Measurements from ENCODE around the gene SMYD3.

Gene SMYD3

DNA sequence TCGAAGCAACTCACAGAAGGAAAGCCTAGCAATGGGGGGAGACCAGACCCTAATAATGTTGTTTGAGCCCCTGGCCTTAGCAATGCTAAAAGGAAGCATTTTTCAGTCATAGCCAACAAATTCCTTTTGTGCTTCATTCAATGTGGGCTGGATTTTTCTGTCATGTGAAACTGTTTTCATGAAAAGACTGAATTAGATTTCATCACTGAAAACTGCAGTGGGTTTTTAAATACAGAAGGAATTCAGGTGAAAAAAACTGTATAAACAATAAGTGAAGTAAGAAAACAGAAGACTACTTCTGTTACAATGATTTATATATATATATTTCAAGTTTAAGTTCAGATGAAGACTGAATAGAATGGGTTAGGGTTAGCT is 204.8 kb downstream of the SMYD3 start:
- DNase-seq, result no peak

- no peak for DNase-seq
Observed at GRCh38 chr1:246301553-246302250, 205.4 kb downstream of the SMYD3 start.

GRCh38 chr1:246300626-246301549 is 206.2 kb downstream of the SMYD3 start:
- no peak for DNase-seq

DNA sequence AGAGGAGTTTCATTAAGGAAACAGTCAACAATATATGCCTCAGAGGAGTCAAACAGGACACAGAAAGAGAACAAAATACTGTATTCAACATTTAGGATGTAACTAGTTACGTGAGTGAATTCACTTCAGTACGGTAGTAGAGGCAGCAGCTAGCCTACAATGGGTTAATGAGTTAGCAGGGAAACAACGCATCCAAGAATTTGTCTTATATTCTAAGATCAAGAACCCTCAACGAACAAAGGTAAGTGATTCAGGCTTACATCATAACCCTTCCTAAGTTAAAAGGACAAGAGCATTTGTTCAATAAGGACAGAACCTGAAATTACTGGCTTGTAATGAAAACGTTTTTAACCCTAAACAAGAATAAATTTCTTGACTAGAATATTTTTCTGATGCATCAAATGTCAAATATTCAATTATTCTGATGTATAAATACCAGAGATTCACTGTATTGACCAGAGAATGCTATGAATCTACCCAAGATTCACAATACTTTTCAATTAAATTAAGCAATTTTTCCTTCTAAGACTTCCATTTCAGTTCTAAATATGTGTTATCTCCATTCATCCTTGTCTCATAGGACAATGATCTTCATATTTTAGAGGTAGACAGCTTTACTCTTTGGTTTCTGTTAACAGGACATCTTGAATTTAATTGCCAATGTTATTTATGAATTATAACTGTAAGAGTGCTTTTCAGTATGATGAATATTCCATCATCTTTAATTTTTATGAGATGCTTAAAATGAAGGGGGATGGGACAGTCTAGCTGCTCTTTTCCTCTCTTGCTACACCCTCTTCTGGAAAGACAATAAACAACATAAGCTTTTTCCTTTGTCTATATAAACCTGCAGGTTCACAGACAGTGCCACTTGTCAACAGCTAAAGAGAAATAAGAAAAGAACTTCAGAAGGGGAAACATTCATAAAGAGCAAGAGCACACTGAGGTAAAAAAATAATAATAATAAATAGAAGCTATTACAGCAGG is 209.5 kb downstream of the SMYD3 start:
- no peak for DNase-seq

GRCh38 chr1:246295968-246296367 is 211.1 kb downstream of the SMYD3 start:
- no peak for DNase-seq

- no peak for DNase-seq
Observed at GRCh38 chr1:246295340-246295739, 211.7 kb downstream of the SMYD3 start.

DNA sequence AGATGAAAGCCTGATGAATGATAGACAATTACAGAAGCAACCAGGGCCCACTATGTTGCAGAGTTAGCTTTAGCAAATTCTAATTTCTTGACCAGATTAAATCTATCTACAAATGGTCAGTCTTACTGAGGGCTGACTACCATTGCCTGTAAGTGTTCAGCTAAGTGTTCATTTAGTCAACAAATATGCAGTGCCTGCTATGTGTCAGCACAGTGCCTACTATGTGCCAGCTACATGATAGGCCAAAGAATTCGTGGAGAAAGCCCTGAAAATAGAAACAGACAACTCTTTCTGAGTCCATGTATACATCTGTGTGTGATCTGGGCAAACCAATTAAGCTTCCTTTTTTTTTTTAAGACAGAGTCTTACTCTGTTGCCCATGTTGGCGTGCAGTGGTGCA is 212.8 kb downstream of the SMYD3 start:
- no peak for DNase-seq

DNA sequence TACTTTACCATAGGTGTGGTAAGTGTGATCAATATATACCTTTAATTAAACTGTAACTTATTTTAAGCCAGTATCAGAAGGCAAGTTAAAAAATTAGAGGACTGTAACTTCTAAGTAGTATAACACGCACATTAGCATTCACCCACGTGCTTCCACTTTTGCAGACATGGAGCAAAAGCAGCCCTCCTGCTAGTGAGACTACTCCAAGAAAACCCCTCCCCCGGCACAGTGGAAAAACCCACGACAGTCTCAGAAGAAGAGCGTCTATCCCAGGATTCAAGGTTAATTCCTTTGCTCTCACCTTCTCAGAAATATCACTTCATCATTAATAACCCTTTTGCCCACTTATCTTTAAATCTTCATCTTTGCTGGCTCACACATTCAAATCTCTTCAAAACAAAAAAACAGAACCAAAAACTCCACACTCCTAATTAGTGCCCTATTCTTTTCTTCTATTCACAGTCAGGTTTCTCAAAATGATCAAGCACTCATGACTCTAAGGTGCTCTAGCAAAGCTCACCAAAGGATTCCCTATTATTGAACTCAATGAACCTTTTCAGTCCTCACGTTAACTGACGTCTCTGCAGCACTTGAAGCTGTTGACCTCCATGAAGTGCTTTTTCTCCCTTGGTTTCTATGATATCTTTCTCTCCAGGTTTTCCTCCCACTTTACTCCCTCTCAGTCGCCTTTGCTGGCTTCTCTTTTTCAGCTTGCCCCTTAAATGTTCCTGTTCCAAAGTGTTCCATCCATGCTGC is 213.5 kb downstream of the SMYD3 start:
- no peak for DNase-seq

DNA sequence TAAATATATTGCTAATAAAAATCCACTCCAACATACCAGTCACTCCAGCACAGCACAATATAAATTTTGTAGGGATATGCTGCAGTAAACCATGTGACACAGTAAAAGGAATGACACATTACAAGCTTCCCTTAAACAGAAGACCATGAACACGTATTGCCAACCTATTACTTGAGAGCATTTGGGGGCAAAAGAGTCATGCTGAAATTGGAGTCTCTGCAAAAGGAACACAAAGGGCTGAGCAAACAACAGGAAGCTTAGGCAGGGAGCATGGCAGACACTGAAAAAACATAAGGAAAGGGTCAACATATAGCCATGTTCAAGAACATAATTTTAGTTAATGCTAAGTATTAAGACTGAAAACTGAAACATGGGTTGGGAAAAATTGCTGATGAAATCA is 214.5 kb downstream of the SMYD3 start:
- DNase-seq, result no peak

GRCh38 chr1:246291127-246291526 is 216.0 kb downstream of the SMYD3 start:
- no peak for DNase-seq

DNA sequence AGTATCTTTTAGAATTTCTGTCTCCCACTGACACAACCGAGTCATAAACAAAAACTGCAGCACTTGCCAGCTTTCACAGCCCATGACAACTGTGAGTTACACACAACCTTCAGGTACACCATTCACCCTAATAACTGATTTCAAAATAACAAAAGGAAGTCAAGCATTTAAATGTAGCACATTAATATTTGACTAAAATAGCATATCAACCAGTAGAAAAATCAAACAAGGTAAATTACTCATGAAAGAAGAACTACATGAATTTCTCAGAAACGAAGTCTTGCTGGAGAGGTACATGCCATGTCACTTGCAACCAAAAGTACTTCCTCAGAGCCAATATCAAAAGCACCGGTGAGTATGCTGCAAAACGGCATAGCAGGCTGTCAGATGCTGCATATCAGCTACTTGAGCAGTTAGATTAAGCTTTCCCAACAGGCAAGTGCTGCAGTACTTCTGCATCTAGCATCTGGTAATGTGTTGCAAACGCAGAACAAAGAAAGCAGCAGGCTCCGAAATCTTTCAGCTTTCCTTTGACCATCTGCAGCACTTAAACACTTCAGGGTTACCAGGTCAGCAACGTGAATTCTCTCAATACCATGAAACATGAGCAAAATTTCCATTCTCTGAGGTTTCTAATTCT is 223.2 kb downstream of the SMYD3 start:
- DNase-seq, result no peak

DNA sequence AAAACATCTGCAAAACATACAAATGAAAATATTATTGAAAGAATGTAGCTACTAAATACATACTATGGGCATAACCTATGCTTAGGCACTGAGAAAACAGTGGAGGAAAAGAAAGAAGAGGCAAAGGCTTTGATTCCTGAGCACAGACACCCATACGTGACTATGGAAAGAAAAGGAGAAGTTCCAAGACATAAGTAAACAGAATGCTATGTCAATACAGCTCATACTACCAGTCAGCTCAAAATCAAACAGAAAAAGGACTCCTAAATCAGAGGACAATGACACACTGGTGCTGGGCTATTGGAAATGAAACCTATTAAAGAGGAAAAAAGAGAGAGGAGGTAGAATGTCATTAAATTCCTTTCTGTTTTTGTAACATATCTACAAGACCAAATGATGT is 225.4 kb downstream of the SMYD3 start:
- DNase-seq, result no peak

GRCh38 chr1:246281195-246281594 is 225.9 kb downstream of the SMYD3 start:
- DNase-seq, result no peak

- DNase-seq, result no peak
Observed at GRCh38 chr1:246280551-246280950, 226.5 kb downstream of the SMYD3 start.

DNA sequence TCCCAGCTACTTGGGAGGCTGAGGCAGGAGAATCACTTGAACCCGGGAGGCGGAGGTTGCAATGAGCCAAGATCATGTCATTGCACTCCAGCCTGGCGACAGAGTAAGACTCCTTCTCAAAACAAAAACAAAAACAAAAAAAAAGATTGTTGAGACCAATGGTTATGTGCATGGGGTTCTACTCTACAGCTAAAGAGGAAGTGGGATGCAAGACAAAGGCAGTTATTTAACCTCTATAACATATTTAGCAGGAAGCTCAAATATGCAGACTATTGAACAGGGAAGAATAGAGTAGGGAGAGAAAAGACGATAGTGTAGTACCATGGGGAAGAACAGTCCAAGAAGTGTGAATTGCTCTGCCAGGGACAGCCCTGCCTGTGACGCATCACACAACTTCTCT is 227.7 kb downstream of the SMYD3 start:
- no peak for DNase-seq

DNA sequence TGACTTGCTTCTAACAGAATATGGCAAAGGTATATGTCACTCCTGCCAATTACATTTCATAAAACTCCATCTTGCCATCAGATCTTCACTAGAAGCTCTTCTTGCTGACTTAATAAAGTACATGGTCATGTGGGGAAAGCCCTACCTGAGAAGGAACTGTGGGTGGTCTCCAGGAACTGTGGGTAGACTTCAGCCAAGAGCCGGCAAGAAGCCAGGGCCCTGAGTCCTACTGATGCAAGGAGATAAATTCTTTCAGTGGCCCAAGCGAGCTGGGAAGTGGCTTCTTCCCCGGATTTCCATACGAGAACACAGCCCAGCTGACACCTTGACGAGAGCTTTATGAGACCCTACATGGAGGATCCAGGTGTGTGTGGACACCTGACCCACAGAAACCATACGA is 228.7 kb downstream of the SMYD3 start:
- no peak for DNase-seq

DNA sequence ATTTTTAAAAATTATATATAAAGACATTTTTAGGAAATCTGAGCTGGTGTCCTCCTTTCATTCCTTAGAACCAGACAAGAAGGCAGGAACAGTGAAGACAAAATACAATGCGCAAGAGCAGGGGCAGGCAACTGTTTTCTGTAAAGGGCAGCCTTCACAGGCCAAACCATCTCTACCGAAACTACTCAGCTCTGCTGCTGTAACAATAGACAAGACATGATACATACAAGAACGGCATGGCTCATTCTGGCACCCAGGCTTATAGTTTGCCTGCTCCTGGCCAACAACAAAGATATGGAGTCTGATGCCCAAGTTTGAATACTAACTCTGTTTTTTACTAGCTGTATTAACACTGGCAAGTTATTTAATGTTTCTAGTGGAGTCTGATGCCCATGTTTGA is 232.0 kb downstream of the SMYD3 start:
- DNase-seq, result no peak

DNA sequence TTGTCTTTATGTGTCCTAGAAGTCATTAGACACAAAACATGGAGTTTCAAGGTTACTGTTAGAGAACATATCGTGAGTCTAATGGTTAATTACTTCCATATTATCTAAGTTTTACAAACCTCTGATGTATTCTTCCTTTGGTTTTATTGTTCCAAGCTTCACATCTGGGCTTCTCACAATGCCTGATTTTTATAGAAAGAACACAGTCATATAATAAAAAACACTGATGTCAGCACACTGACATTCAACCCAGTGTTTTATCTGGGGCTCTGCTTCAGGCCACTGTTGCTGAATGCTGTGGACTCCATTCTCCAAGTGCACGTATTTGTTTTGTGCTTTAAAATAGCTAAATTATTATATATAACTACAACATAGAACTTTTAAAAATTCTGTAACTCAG is 232.9 kb downstream of the SMYD3 start:
- DNase-seq, result no peak

DNA sequence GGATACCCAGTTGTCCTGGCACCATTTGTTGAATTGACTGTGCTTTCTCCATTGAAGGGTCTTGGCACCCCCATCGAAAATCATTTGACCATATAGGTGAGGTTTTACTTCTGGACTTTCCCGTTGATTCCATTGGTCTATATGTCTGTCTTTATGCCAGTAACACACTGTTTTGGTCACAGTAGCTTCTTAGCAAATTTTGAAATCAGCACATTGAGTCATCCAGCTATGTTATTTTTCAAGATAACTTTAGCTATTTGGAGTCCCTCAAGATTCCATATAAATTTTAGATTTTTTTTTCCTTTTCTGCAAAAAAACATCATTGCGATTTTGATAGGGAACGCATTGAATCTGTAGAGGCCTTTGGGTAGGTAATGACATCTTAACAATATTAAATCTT is 235.6 kb downstream of the SMYD3 start:
- no peak for DNase-seq

- no peak for DNase-seq
Observed at GRCh38 chr1:246270236-246270635, 236.8 kb downstream of the SMYD3 start.

DNA sequence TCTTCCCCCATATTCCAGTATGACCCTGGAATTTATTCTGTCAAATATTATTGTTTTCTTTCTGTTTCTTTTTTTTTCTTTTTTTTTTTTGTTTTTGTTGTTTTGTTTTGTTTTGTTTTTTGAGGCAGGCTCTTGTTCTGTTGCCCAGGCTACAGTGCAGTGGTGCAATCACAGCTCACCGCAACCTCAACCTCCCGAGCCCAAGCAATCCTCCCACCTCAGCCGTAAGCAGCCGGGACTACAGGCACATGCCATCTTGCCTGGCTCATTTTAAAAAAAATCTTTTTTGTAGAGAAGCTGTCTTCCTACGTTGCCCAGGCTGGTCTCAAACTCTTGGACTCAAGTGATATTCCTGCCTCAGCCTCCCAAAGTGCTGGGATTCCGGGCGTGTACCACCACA is 237.6 kb downstream of the SMYD3 start:
- DNase-seq, result no peak

DNA sequence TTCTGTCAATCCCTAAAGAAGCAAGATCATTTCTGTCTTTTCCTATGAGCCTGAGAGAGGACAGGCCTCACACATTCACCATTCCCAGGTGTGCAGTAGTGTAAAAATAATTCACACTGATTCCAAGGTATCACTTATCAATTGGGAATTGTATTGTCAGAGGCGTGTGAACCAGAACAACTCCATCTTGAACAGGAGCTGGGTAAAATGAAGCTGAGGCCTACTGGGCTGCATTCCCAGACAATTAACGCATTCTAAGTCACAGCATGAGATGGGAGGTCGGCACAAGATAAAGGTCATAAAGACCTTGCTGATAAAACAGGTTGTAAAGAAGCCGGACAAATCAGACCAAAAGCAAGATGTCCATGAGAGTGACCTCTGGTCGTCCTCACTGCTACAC is 239.2 kb downstream of the SMYD3 start:
- no peak for DNase-seq
